ENCODE results near the gene CMTM6.
"Not testable (repeated sequence)": the region's sequence is repeated elsewhere in the genome, so short reads cannot be mapped to it uniquely, and the experiment has no call there.

The CMTM6 gene

GRCh38 chr3:32462191-32462986, 40.3 kb downstream of the CMTM6 start:
- H3K27me3 Mint-ChIP-seq, ATAC-seq, DNase-seq, H3K27ac Mint-ChIP-seq, H3K9me3 Mint-ChIP-seq, H3K4me3 Mint-ChIP-seq: not testable (repeated sequence)
- H3K4me1 Mint-ChIP-seq: peaks cover 30% of the 10 kb centered on the region

DNA sequence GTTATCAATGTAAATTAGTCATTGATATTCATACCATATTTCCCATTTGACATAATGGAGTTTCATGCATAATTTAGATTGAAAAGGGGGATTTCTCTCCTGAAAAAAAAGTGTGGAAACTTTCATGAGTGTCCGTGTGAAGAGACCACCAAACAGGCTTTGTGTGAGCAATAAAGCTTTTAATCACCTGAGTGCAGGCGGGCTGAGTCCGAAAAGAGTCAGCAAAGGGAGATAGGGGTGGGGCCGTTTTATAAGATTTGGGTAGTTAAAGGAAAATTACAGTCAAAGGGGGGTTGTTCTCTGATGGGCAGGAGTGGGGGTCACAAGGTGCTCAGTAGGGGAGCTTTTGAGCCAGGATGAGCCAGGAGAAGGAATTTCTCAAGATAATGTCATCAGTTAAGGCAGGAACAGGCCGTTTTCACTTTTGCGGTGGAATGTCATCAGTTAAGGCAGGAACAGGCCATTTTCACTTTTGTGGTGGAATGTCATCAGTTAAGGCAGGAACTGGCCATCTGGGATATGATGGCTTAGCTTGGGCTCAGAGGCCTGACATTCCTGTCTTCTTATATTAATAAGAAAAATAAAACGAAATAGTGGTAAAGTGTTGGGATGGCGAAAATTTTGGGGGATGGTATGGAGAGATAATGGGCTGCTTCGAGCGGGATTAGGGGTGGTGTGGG, 41.7 kb downstream of the CMTM6 start:
- Mint-ChIP-seq H3K4me3 (peak overlapping the region in 1 of 2 donors; percentile 83), H3K4me1 (peaks cover 35% of the 10 kb centered on the region)
- peak in 1 of 2 donors; percentile 11 for DNase-seq
- H3K27me3 Mint-ChIP-seq, H3K27ac Mint-ChIP-seq, ATAC-seq, H3K9me3 Mint-ChIP-seq: not testable (repeated sequence)

DNA sequence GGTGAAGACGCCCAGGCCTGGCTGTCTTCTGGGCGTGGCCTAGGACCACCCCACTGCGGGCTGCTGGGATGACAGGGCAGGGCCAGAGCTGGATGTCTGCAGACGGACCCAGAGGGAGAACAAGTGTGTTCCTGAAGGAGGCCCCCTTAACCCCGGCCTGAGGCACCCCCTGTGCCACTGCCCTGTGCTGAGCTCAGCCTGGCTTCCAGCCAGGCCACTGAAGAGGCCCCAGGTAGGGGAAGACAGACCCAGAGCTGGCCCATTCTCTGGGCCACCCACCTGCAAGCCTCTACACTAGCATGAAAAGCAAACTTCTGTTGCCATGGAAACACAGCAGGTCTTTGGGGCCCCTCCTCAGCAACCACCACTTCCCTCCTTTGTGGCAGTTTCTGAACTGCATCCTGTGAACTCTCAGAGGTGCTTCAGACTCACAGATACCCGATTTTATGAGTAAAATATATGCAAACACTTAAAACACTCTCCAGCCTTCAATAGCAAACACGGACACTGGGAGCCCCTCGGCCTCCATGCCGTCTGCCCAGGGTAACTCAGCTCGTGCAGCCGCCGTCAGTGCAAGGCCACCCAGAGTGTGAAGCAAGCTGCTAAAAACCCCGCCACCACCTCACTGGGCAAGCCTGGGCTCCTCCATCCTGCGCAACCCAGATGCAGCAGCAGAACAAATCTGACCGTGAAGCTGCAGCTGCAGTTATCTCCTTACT, 42.5 kb downstream of the CMTM6 start:
- Mint-ChIP-seq H3K27me3 (no peaks in the 10 kb centered on the region), H3K4me3 (peak overlapping the region in 1 of 2 donors; percentile 83), H3K9me3 (no peaks in the 10 kb centered on the region), H3K4me1 (peaks cover 35% of the 10 kb centered on the region), H3K27ac (no peak overlapping the region)
- peak; percentile 78 to 87 for DNase-seq
- peak; percentile 94 for ATAC-seq

GRCh38 chr3:32459450-32459849, 43.2 kb downstream of the CMTM6 start:
- DNase-seq: no peak
- Mint-ChIP-seq H3K27me3 (no peaks in the 10 kb centered on the region), H3K9me3 (no peaks in the 10 kb centered on the region), H3K27ac (no peak overlapping the region), H3K4me1 (peaks cover 42% of the 10 kb centered on the region), H3K4me3 (peak overlapping the region; percentile 48 to 83)
- ATAC-seq: no peak

GRCh38 chr3:32457971-32458471, 44.6 kb downstream of the CMTM6 start:
- ATAC-seq (peak; percentile 55), DNase-seq (peak; percentile 43 to 64)
- Mint-ChIP-seq H3K4me1 (peaks cover 52% of the 10 kb centered on the region), H3K4me3 (peak overlapping the region; percentile 60 to 66), H3K27ac (peak overlapping the region; percentile 85 to 88), H3K27me3 (no peaks in the 10 kb centered on the region), H3K9me3 (no peaks in the 10 kb centered on the region)

GRCh38 chr3:32456429-32457130, 46.1 kb downstream of the CMTM6 start:
- peak in 1 of 2 donors; percentile 9 for DNase-seq
- peaks cover 52% of the 10 kb centered on the region for H3K4me1 Mint-ChIP-seq

DNA sequence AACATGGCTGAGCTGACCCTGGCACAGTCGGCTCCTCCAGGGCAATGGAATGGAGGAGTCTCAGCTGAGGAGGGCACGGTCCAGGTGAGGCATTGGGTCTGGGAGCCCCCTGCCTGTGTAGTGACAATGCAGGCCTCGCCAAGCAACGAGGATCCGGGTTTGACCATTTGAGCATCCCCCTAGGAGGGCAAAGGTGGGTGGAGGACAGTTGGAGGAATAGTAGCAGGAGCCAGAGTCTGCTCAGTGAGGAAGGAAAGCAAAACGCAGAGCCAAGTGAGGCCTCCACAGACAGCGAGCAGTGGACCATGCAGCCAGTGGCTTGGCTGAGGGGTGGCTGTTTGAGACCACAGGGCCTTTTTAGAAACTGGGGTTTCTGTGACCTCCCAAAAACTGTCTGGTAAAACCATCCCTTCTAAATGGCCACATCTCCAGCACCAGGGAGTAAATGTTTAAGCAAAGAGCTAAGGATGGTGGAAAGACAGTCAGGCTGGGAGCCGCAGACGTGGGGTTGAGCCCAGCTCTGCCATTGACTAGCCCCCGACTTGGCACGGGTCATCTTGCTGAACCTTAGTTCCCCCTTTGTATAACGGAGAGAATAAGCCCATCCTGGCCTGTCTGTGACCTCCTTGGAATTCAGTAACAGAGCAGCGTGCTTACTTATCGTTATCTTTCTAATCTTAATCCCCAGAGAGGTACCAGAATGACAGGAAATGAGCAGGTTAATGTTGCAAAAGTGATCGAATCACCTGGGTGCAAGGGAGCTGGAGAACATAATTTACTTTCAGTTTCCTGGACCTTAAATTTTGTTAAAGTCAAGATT, 46.8 kb downstream of the CMTM6 start:
- peak overlapping the region; percentile 21 to 31 for H3K4me3 Mint-ChIP-seq
- ATAC-seq: no peak
- H3K27me3 Mint-ChIP-seq: no peaks in the 10 kb centered on the region
- H3K27ac Mint-ChIP-seq: peak overlapping the region; percentile 71 to 86
- no peaks in the 10 kb centered on the region for H3K9me3 Mint-ChIP-seq
- peaks cover 52% of the 10 kb centered on the region for H3K4me1 Mint-ChIP-seq
- peak in 1 of 2 donors; percentile 7 for DNase-seq

More at GRCh38 chr3:32456429-32457130, 46.1 kb downstream of the CMTM6 start:
- Mint-ChIP-seq H3K27me3 (no peaks in the 10 kb centered on the region), H3K27ac (peak overlapping the region; percentile 38 to 71), H3K4me3 (peak overlapping the region in 1 of 2 donors; percentile 31), H3K9me3 (no peaks in the 10 kb centered on the region)
- no peak for ATAC-seq

- ATAC-seq (no peak), DNase-seq (peak in 1 of 2 donors; percentile 2)
- Mint-ChIP-seq H3K27me3 (no peaks in the 10 kb centered on the region), H3K4me1 (peaks cover 59% of the 10 kb centered on the region), H3K27ac (peak overlapping the region; percentile 23 to 69), H3K9me3 (no peaks in the 10 kb centered on the region), H3K4me3 (peak overlapping the region in 1 of 2 donors; percentile 31)
Observed at GRCh38 chr3:32454731-32455608, 47.7 kb downstream of the CMTM6 start.

GRCh38 chr3:32454111-32454510, 48.5 kb downstream of the CMTM6 start:
- peaks cover 59% of the 10 kb centered on the region for H3K4me1 Mint-ChIP-seq
- ATAC-seq (no peak), DNase-seq (peak in 1 of 2 donors; percentile 7)
- H3K27ac Mint-ChIP-seq: peak overlapping the region in 1 of 2 donors; percentile 23
- no peaks in the 10 kb centered on the region for H3K9me3 Mint-ChIP-seq
- no peak overlapping the region for H3K4me3 Mint-ChIP-seq
- no peaks in the 10 kb centered on the region for H3K27me3 Mint-ChIP-seq

- H3K27me3 Mint-ChIP-seq: no peaks in the 10 kb centered on the region
- no peaks in the 10 kb centered on the region for H3K9me3 Mint-ChIP-seq
- H3K4me1 Mint-ChIP-seq: peaks cover 61% of the 10 kb centered on the region
- no peak overlapping the region for H3K4me3 Mint-ChIP-seq
- ATAC-seq (no peak), DNase-seq (peak in 1 of 2 donors; percentile 2)
- peak overlapping the region in 1 of 2 donors; percentile 14 for H3K27ac Mint-ChIP-seq
Observed at GRCh38 chr3:32453346-32453745, 49.3 kb downstream of the CMTM6 start.

- peak overlapping the region in 1 of 2 donors; percentile 23 for H3K27ac Mint-ChIP-seq
- H3K4me3 Mint-ChIP-seq: no peak overlapping the region
- ATAC-seq: no peak
- DNase-seq: no peak
- peaks cover 61% of the 10 kb centered on the region for H3K4me1 Mint-ChIP-seq
- no peaks in the 10 kb centered on the region for H3K27me3 Mint-ChIP-seq
- H3K9me3 Mint-ChIP-seq: peaks cover 0 to 2% of the 10 kb centered on the region in 2 donors
Observed at GRCh38 chr3:32452009-32452408, 50.6 kb downstream of the CMTM6 start.

- peaks cover 0 to 4% of the 10 kb centered on the region in 2 donors for H3K9me3 Mint-ChIP-seq
Observed at GRCh38 chr3:32450992-32451659, 51.5 kb downstream of the CMTM6 start.

DNA sequence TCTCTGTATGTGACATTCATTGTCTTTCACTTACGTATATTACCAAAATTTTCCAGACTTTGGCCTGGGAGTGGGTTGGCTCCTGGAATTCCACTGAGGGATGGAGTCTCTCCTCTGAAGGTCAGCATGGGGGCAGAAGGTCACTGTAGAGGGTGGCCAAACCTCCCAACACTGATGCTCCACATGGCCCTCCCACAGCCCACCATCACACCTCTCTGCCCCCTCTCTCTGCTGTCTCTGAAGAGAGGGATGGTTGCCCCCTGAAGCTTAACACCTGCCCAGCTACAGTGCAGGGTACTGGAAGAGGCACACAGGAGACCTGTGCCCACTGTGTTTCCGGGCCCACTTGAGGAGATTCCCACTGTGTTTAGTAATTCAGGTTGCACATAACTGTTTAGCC, 52.2 kb downstream of the CMTM6 start:
- DNase-seq (no peak), ATAC-seq (no peak)
- peaks cover 56% of the 10 kb centered on the region for H3K4me1 Mint-ChIP-seq
- H3K4me3 Mint-ChIP-seq: no peak overlapping the region
- no peak overlapping the region for H3K27ac Mint-ChIP-seq
- H3K9me3 Mint-ChIP-seq: peaks cover 0 to 4% of the 10 kb centered on the region in 2 donors
- no peaks in the 10 kb centered on the region for H3K27me3 Mint-ChIP-seq

More at GRCh38 chr3:32450992-32451659, 51.5 kb downstream of the CMTM6 start:
- Mint-ChIP-seq H3K27me3 (no peaks in the 10 kb centered on the region), H3K4me3 (no peak overlapping the region), H3K4me1 (peaks cover 61% of the 10 kb centered on the region), H3K27ac (no peak overlapping the region)
- ATAC-seq (no peak), DNase-seq (no peak)

Measured in stimulated activated naive CD8-positive, alpha-beta T cell treated with anti-CD3 and anti-CD28 coated beads, Interleukin-15, amount 100 ng/mL, for 72 hours (primary cell).